HG03457 (cell line): ENCODE results near the gene LCE2A.

Source experiments
- ATAC-seq: cut with Tn5 transposase; IDR thresholded peaks from one replicate; pipeline ENCODE4 v1.9.1; 2021; ENCODE audit warnings: moderate number of reproducible peaks; ENCODE audit not compliant: unreplicated experiment

LCE2A gene

GRCh38 chr1:152741656-152742055 lies 43.5 kb downstream of the LCE2A start:
- no peak for ATAC-seq

- no peak for ATAC-seq
Observed at GRCh38 chr1:152743371-152744145, 45.4 kb downstream of the LCE2A start.

GRCh38 chr1:152745289-152745704 lies 47.2 kb downstream of the LCE2A start:
- no peak for ATAC-seq

GRCh38 chr1:152745765-152746444 lies 47.8 kb downstream of the LCE2A start:
- ATAC-seq: no peak

- no peak for ATAC-seq
Observed at GRCh38 chr1:152747831-152748230, 49.7 kb downstream of the LCE2A start.
